Heart right ventricle (tissue), 16 donors: ENCODE results near the gene LRP5. TPM values are rescaled to one million over a fixed set of nuclear protein-coding genes. Genes with fewer than 3 reads are reported as not detected.

Source experiments
- ATAC-seq, 8 donors: fragments of 200-7000 bp; cut with Tn5 transposase; one replicate each; pipeline ENCODE4 v1.9.1; 2020; ENCODE audit warnings: mild to moderate bottlenecking in 8 of 8, moderate library complexity in 8 of 8, moderate number of reproducible peaks in 1 of 8
- DNase-seq, 2 donors: peaks; one replicate each; pipeline ENCODE4 v3.0.0-alpha.2; 2020
- H3K27ac ChIP-seq, 10 donors: fragments of 200-600 bp; sonication (generic) in 2 of 10; one replicate each; pipeline versions ENCODE4 v1.5.0 to v1.8.0; 2020 to 2022; ENCODE audit warnings: mild to moderate bottlenecking in 3 of 10
- H3K27me3 ChIP-seq, 7 donors: fragments of 200-600 bp; one replicate each; pipeline ENCODE4 v1.8.0; 2021 to 2022; ENCODE audit warnings: mild to moderate bottlenecking in 2 of 7
- H3K36me3 ChIP-seq, 9 donors: fragments of 200-600 bp; sonication (generic) in 1 of 9; one replicate each; pipeline versions ENCODE4 v1.5.0 to v1.8.0; 2020 to 2022; ENCODE audit warnings: mild to moderate bottlenecking in 2 of 9
- H3K4me1 ChIP-seq, 9 donors: fragments of 200-600 bp; sonication (generic) in 1 of 9; one replicate each; pipeline versions ENCODE4 v1.5.0 to v1.8.0; 2020 to 2022; ENCODE audit warnings: mild to moderate bottlenecking in 4 of 9
- H3K4me3 ChIP-seq, 10 donors: fragments of 200-600 bp; sonication (generic) in 2 of 10; one replicate each; pipeline versions ENCODE4 v1.5.0 to v1.8.0; 2020 to 2022; ENCODE audit warnings: mild to moderate bottlenecking in 7 of 10, moderate library complexity in 2 of 10
- H3K9me3 ChIP-seq, 11 donors: fragments of 200-600 bp in 10 of 11; sonication (generic) in 2 of 11; one replicate each; pipeline versions ENCODE4 v1.5.0 to v1.8.0; 2013 to 2022; ENCODE audit warnings: mild to moderate bottlenecking in 2 of 11, control low read depth in 1 of 11, moderate library complexity in 1 of 11
- CTCF ChIP-seq, 9 donors: fragments of 200-600 bp; sonication (generic) in 2 of 9; IDR thresholded peaks; one replicate each; pipeline versions ENCODE4 v1.5.0 to v1.8.0; 2021 to 2022; ENCODE audit warnings: antibody characterized with exemption in 9 of 9, mild to moderate bottlenecking in 5 of 9, moderate library complexity in 1 of 9
- WGBS, 2 donors: extraction: QIAGEN DNeasy Blood & Tissue Kit; methylation state at CpG; one replicate each; pipeline ENCODE4 v1.1.7; 2013; ENCODE audit warnings: inconsistent platforms in 1 of 2; 5-methylcytosine and 5-hydroxymethylcytosine counted together
- intact Hi-C, 10 donors: fragments of 100-400 bp; cut with DNase I; formaldehyde crosslinking; loops; one replicate each; pipeline versions ENCODE4 v1.11.1 to v1.14.2; 2022
- polyA plus RNA-seq, 2 donors: library from polyadenylated mRNA; stranded (reverse); fragments of 200-250 nt; gene quantifications; one replicate each; pipeline ENCODE4 v1.2.3, GENCODE V29; 2013
- total RNA-seq, 10 donors: library from RNA; stranded (reverse); fragmentation: NEBNext Ultra II Directional in 3 of 10; extraction: Animal tissue kit (Norgen Biotek cat#: 25700) in 3 of 10; gene quantifications; one replicate each; pipeline versions ENCODE4 v1.2.1 to v1.2.4, GENCODE V29; 2021 to 2023
- donor health status: Arrhythmogenic right ventricular cardiomyopathy.
- donor health status: ischemic (EF 13 %, LVEDD 7.1; RV severe dilation, severe dysfunction).
- donor health status: healthy with polysubstance abuse.
- donor health status: DM: no; HTN: yes; CAD: no.
- donor health status: DM: no; HTN: no; CAD: no.
- donor health status: ischemic (EF 25% LVEDD 6.9; RV normal size, moderate dysfunction).
- donor health status: ischemic (EF 25% LVEDD 5.7; RV mildly dilated, moderate dysfunction).
- donor health status: healthy.
- donor health status: DM: yes; HTN: yes; CAD: no.
- donor health status: Ischemic cardiomyopathy.
- donor health status: ischemic (EF 35%, LVEDD 5.7; RV mildly dilated, moderate dysfunction).
- donor health status: nonischemic (EF 11% LVEDD 7.7; RV severe dilation, severe dysfunction).
- donor health status: DM: yes; HTN: yes; CAD: no.
- donor health status: PGD.
- donor health status: ischemic (EF 29% LVEDD 5.4; RV normal size, mild dysfunction).
- donor health status: nonischemic (EF 23%, LVEDD 6.1; RV moderate dilation, normal function).

The LRP5 gene
- total and polyA plus RNA-seq, 12 donors: 23.2 to 73.3 (median 46.3) TPM

- 62 to 66% methylated on average over 12 of the region's 12 CpGs for WGBS, 2 donors
- Histone ChIP-seq H3K27ac (peak overlapping the region in 6 of 10 donors; percentile 9 to 53 (median 26)), H3K9me3 (no peaks in the 10 kb centered on the region), H3K4me3 (no peak overlapping the region), H3K27me3 (peaks cover 0 to 3% (median 0%) of the 10 kb centered on the region in 7 donors), H3K36me3 (no peaks in the 10 kb centered on the region), H3K4me1 (peaks cover 35 to 100% (median 94%) of the 10 kb centered on the region in 9 donors)
- ATAC-seq (no peak), DNase-seq (no peak)
- TF ChIP-seq CTCF (IDR thresholded peaks at IDR 0.05): no peak
- intact Hi-C loops: no loop called here
Observed at GRCh38 chr11:68377389-68377795, 65.0 kb downstream of the LRP5 start.

GRCh38 chr11:68379206-68379605, 66.8 kb downstream of the LRP5 start:
- no peaks in the 10 kb centered on the region for H3K27me3 ChIP-seq
- DNase-seq (no peak), ATAC-seq (no peak)
- WGBS, 2 donors: 67 to 70% methylated on average over 11 of the region's 11 CpGs
- no peaks in the 10 kb centered on the region for H3K9me3 ChIP-seq
- peak overlapping the region in 2 of 10 donors; percentile 58 to 91 for H3K27ac ChIP-seq
- H3K4me3 ChIP-seq: no peak overlapping the region
- H3K4me1 ChIP-seq: peaks cover 29 to 100% (median 93%) of the 10 kb centered on the region in 9 donors
- no peak for TF ChIP-seq CTCF (IDR thresholded peaks at IDR 0.05)
- no peaks in the 10 kb centered on the region for H3K36me3 ChIP-seq
- intact Hi-C loops: no loop called here

GRCh38 chr11:68380786-68381622, 68.6 kb downstream of the LRP5 start:
- no peaks in the 10 kb centered on the region for H3K9me3 ChIP-seq
- H3K27ac ChIP-seq: peak overlapping the region in 9 of 10 donors; percentile 38 to 91 (median 69)
- H3K36me3 ChIP-seq: peaks cover 0 to 2% (median 0%) of the 10 kb centered on the region in 9 donors
- peak; percentile 24 to 75 (median 62) for ATAC-seq
- DNase-seq: peak; percentile 50 to 58
- 33 to 46% methylated on average over 26 of the region's 26 CpGs for WGBS, 2 donors
- H3K4me1 ChIP-seq: peaks cover 19 to 87% (median 79%) of the 10 kb centered on the region in 9 donors
- intact Hi-C loops: loop anchor here in 9 of 10 donors (2.0 to 10.0 kb wide), 10 partner anchors 64 to 169 kb away; partner anchors contain the start of genes C11orf24 (in 4 of the 9), LRP5 (in 3 of the 9) and KMT5B (in 1 of the 9)
- peak overlapping the region in 5 of 10 donors; percentile 4 to 30 (median 19) for H3K4me3 ChIP-seq
- H3K27me3 ChIP-seq: no peaks in the 10 kb centered on the region
- peak in 6 of 9 donors; percentile 16 to 53 (median 29) for TF ChIP-seq CTCF (IDR thresholded peaks at IDR 0.05)

- intact Hi-C loops: loop anchor here in 9 of 10 donors (2.0 to 10.0 kb wide), 10 partner anchors 63 to 169 kb away; partner anchors contain the start of genes C11orf24 (in 4 of the 9), LRP5 (in 3 of the 9) and KMT5B (in 1 of the 9)
- peak in 5 of 8 donors; percentile 1 to 13 (median 10) for ATAC-seq
- H3K4me3 ChIP-seq: peak overlapping the region in 5 of 10 donors; percentile 4 to 30 (median 19)
- peak overlapping the region in 9 of 10 donors; percentile 9 to 91 (median 69) for H3K27ac ChIP-seq
- whole genome bisulfite sequencing, 2 donors: 29 to 37% methylated on average over 4 of the region's 4 CpGs
- H3K9me3 ChIP-seq: no peaks in the 10 kb centered on the region
- TF ChIP-seq CTCF (IDR thresholded peaks at IDR 0.05): no peak
- no peaks in the 10 kb centered on the region for H3K27me3 ChIP-seq
- H3K4me1 ChIP-seq: peaks cover 19 to 80% (median 73%) of the 10 kb centered on the region in 9 donors
- peaks cover 0 to 9% (median 6%) of the 10 kb centered on the region in 9 donors for H3K36me3 ChIP-seq
- DNase-seq: no peak
Observed at GRCh38 chr11:68381716-68382115, 69.3 kb downstream of the LRP5 start.
